Gastroesophageal sphincter (tissue), 4 donors: ENCODE measurements around the gene SLC38A1. TPM values are rescaled to one million over a fixed set of nuclear protein-coding genes. Genes with fewer than 3 reads are reported as not detected.

Experiments
- ATAC-seq: fragments of 150-250 bp; one replicate; pipeline ENCODE4 v1.9.1; 2016; ENCODE audit warnings: mild to moderate bottlenecking, moderate library complexity
- H3K27ac ChIP-seq, 4 donors: fragments of 200-600 bp; sonication (generic) in 3 of 4; 1 replicate in 3 of 4; 2 replicates in 1 of 4; pipeline ENCODE4 v1.5.1; 2016 to 2019
- H3K27me3 ChIP-seq: fragments of 200-600 bp; sonication (generic); one replicate; pipeline ENCODE4 v1.5.1; 2019
- H3K36me3 ChIP-seq, 2 donors: fragments of 200-600 bp; sonication (generic); one replicate each; pipeline ENCODE4 v1.5.1; 2019; ENCODE audit warnings: control low read depth in 1 of 2
- H3K4me1 ChIP-seq, 3 donors: fragments of 200-600 bp; sonication (generic); 1 replicate in 2 of 3; 2 replicates in 1 of 3; pipeline ENCODE4 v1.5.1; 2016 to 2019; ENCODE audit warnings: control low read depth in 2 of 3
- H3K4me3 ChIP-seq, 2 donors: fragments of 200-600 bp; sonication (generic); one replicate each; pipeline ENCODE4 v1.5.1; 2019; ENCODE audit warnings: mild to moderate bottlenecking in 1 of 2, moderate library complexity in 1 of 2
- H3K9me3 ChIP-seq, 3 donors: fragments of 200-600 bp; sonication (generic); one replicate each; pipeline ENCODE4 v1.5.1; 2017 to 2019; ENCODE audit warnings: control low read depth in 2 of 3
- EP300 ChIP-seq: sonication (generic); formaldehyde crosslinking; IDR thresholded peaks from one replicate; pipeline ENCODE4 v1.6.1; 2017; ENCODE audit warnings: antibody characterized with exemption, mild to moderate bottlenecking
- POLR2A ChIP-seq, 2 donors: fragments of 450-650 bp; IDR thresholded peaks; one replicate each; pipeline ENCODE4 v1.6.1; 2017; ENCODE audit warnings: antibody characterized with exemption in 2 of 2, mild to moderate bottlenecking in 2 of 2, moderate library complexity in 1 of 2
- POLR2AphosphoS5 ChIP-seq: sonication (generic); formaldehyde crosslinking; IDR thresholded peaks from one replicate; pipeline ENCODE4 v1.6.1; 2017; ENCODE audit warnings: antibody characterized with exemption
- WGBS, 2 donors: methylation state at CpG; one replicate each; pipeline ENCODE4 v1.1.5; 2018; ENCODE audit warnings: low coverage in 1 of 2; 5-methylcytosine and 5-hydroxymethylcytosine counted together
- total RNA-seq, 4 donors: library from RNA; depleted of rRNA; stranded (reverse); fragments of >200 nt; gene quantifications; one replicate each; pipeline ENCODE4 v1.1.0, GENCODE V29; 2016
- TF ChIP-seq, protein P1 (sequence below), 4 experiments: fragments of 200-600 bp in 2 of 4; fragments of 450-650 bp in 2 of 4; sonication (generic) in 1 of 4; IDR thresholded peaks; one replicate each; pipeline ENCODE4 v1.5.1; 2017 to 2019; ENCODE audit warnings: antibody characterized with exemption in 4 of 4, mild to moderate bottlenecking in 2 of 4, moderate library complexity in 2 of 4

The SLC38A1 gene
- total RNA-seq, 4 donors from 2014 or later = 175 to 273 (median 195) TPM

DNA sequence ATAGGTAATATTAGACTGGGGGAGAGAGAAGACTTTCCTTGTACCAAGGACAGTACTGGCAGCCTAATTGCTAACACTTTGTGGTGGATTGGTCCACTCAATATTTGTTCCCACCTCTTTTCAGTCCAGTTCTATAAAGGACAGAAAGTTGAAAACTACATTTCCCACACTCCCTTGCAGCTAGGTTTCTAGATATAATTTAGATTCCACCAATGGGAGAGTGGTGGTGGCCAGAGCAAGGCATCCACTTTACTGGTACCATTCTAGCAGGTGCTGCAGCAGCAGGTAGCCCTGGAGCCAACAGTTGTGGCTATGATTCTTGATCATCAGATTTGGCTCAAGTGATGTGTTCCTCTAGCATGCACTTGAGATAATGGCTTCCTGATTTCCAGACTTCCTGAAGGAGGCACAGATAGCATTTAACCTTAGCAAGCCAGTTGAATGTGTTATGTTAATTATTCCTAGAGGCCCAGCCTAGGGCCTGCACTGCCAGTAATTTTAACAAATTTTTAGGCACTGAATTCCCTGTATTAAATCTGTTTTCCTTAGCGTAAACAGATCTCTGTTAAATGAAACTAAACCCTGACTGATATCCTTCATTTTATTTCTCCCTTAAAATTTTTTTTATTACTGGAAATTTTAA lies 24.4 kb downstream of the SLC38A1 start:
- H3K4me1 ChIP-seq = peaks cover 0 to 13% (median 0%) of the 10 kb centered on the region in 3 donors
- H3K27ac ChIP-seq = no peak overlapping the region
- H3K36me3 ChIP-seq = peaks cover 0 to 22% of the 10 kb centered on the region in 2 donors
- H3K4me3 ChIP-seq = no peak overlapping the region
- WGBS, 2 donors = 91 to 100% methylated on average over 1 of the region's 1 CpG
- no peak for ATAC-seq
- peaks cover 0 to 3% (median 0%) of the 10 kb centered on the region in 3 donors for H3K9me3 ChIP-seq
- H3K27me3 ChIP-seq = no peaks in the 10 kb centered on the region
- TF ChIP-seq POLR2A (IDR thresholded peaks at IDR 0.05) = no peak
- TF ChIP-seq, protein P1, sequence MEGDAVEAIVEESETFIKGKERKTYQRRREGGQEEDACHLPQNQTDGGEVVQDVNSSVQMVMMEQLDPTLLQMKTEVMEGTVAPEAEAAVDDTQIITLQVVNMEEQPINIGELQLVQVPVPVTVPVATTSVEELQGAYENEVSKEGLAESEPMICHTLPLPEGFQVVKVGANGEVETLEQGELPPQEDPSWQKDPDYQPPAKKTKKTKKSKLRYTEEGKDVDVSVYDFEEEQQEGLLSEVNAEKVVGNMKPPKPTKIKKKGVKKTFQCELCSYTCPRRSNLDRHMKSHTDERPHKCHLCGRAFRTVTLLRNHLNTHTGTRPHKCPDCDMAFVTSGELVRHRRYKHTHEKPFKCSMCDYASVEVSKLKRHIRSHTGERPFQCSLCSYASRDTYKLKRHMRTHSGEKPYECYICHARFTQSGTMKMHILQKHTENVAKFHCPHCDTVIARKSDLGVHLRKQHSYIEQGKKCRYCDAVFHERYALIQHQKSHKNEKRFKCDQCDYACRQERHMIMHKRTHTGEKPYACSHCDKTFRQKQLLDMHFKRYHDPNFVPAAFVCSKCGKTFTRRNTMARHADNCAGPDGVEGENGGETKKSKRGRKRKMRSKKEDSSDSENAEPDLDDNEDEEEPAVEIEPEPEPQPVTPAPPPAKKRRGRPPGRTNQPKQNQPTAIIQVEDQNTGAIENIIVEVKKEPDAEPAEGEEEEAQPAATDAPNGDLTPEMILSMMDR (IDR thresholded peaks at IDR 0.05) = no peak
- TF ChIP-seq EP300 = no peak
- no peak for TF ChIP-seq POLR2AphosphoS5

DNA sequence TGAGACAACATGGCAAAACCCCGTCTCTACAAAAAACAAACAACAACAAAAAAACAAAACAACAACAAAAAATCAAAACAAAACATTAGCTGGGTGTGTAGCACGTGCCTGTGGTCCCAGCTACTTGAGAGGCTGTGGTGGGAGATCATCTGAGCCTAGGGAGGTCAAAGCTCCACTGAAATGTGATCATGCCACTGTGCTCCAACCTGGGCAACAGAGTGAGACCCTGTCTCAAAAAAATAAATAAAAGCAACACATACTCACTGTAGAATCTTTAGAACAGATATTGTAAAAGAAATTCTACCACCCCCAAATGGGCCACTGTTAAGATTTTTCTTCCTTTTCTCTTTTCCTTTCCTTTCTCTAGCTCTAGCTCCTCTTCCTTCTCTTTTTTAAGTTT lies 26.3 kb downstream of the SLC38A1 start:
- peaks cover 0 to 13% (median 0%) of the 10 kb centered on the region in 3 donors for H3K4me1 ChIP-seq
- H3K36me3 ChIP-seq = peaks cover 0 to 35% of the 10 kb centered on the region in 2 donors
- H3K27ac ChIP-seq = no peak overlapping the region
- no peaks in the 10 kb centered on the region for H3K27me3 ChIP-seq
- no peak for ATAC-seq
- peaks cover 0 to 3% (median 0%) of the 10 kb centered on the region in 3 donors for H3K9me3 ChIP-seq
- H3K4me3 ChIP-seq = no peak overlapping the region
- WGBS, 2 donors = 76% methylated on average over 2 of the region's 2 CpGs; no CpG with 5 or more reads in 1 of the 2 donors
- no peak for TF ChIP-seq POLR2A (IDR thresholded peaks at IDR 0.05)
- TF ChIP-seq, protein P1 (IDR thresholded peaks at IDR 0.05) = no peak
- no peak for TF ChIP-seq POLR2AphosphoS5
- TF ChIP-seq EP300 = no peak

DNA sequence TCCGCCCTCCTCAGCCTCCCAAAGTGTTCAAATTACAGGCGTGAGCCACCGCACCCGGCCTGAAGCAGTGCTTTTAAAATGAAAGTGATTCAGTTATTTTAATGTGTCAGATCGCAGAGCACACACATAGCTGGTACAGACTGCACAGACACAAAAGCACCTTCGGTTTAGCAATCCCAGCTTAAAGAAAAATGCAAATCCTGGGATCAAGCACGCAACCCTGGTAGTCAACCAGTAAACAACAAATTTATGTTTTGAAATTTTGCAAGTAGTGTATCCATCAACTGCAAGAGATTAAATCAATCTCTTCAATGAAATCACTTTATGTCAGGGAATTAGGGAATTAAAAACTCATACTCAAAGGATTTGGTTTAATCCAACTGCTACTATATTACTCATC lies 28.4 kb downstream of the SLC38A1 start:
- TF ChIP-seq, protein P1 (IDR thresholded peaks at IDR 0.05) = no peak
- TF ChIP-seq EP300 (no peak), POLR2A (IDR thresholded peaks at IDR 0.05) (no peak), POLR2AphosphoS5 (no peak)
- Histone ChIP-seq H3K36me3 (peaks cover 0 to 35% of the 10 kb centered on the region in 2 donors), H3K27ac (no peak overlapping the region), H3K4me3 (no peak overlapping the region), H3K4me1 (peaks cover 0 to 15% (median 8%) of the 10 kb centered on the region in 3 donors), H3K9me3 (peaks cover 0 to 3% (median 0%) of the 10 kb centered on the region in 3 donors), H3K27me3 (no peaks in the 10 kb centered on the region)
- WGBS, 2 donors = 94 to 97% methylated on average over 6 to 7 of the region's 7 CpGs
- no peak for ATAC-seq

DNA sequence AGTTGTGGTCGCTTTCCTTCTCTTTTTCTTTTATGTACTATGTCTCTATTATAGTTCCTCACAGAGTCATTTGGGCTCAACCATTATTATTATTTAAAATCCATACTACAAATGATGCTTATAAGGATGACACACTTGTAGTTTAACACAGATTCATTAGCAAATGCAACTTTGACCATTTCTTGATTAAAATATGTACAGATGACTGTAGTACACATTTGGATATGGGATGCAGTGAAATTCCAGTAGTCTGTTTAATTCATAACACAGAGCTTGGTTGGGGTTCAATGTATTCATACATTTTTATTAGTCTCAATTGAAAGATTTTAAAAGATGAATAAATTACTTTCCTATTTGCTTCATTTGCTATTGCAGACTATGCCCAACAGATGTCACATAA lies 30.0 kb downstream of the SLC38A1 start:
- no peak for ATAC-seq
- no peaks in the 10 kb centered on the region for H3K9me3 ChIP-seq
- no peak for TF ChIP-seq POLR2AphosphoS5
- no peak for TF ChIP-seq POLR2A (IDR thresholded peaks at IDR 0.05)
- TF ChIP-seq, protein P1 (IDR thresholded peaks at IDR 0.05) = no peak
- TF ChIP-seq EP300 = no peak
- H3K4me3 ChIP-seq = no peak overlapping the region
- 90 to 100% methylated on average over 1 of the region's 1 CpG for WGBS, 2 donors
- H3K27ac ChIP-seq = no peak overlapping the region
- H3K36me3 ChIP-seq = peaks cover 0 to 35% of the 10 kb centered on the region in 2 donors
- H3K27me3 ChIP-seq = no peaks in the 10 kb centered on the region
- H3K4me1 ChIP-seq = peaks cover 0 to 29% (median 11%) of the 10 kb centered on the region in 3 donors
